OCI-LY7 (cell line): Measurements from ENCODE around the gene SLC4A5.

Experiments
- CTCF ChIP-seq: fragments of 200-600 bp; sonication (generic); conservative IDR thresholded peaks from 2 replicates; pipeline ENCODE4 v1.5.1; 2014; ENCODE audit warnings: mild to moderate bottlenecking, antibody characterized with exemption, low read length, moderate library complexity, mixed read lengths
- EZH2phosphoT487 ChIP-seq: fragments of 200-600 bp; sonication (generic); IDR thresholded peaks from 2 replicates; pipeline ENCODE4 v1.6.1; 2018; ENCODE audit warnings: low read depth, borderline replicate concordance, mild to moderate bottlenecking, mixed run types, antibody characterized with exemption, low read length, moderate library complexity, mixed read lengths

- peak; percentile 67 for TF ChIP-seq CTCF
- TF ChIP-seq EZH2phosphoT487 = no peak
These were observed 164.0 kb downstream of the SLC4A5 start for GRCh38 chr2:74179063-74179865.
